DMS 273 (cell line): ENCODE data around the gene CAMKK2.
"Not testable (repeated sequence)": the region's sequence is repeated elsewhere in the genome, so short reads cannot be mapped to it uniquely, and the experiment has no call there.

Experiments used
- DNase-seq: peaks from one replicate; lab custom pipeline; 2025; ENCODE audit not compliant: unreplicated experiment; lab: John Stamatoyannopoulos, UW

Gene CAMKK2

DNA sequence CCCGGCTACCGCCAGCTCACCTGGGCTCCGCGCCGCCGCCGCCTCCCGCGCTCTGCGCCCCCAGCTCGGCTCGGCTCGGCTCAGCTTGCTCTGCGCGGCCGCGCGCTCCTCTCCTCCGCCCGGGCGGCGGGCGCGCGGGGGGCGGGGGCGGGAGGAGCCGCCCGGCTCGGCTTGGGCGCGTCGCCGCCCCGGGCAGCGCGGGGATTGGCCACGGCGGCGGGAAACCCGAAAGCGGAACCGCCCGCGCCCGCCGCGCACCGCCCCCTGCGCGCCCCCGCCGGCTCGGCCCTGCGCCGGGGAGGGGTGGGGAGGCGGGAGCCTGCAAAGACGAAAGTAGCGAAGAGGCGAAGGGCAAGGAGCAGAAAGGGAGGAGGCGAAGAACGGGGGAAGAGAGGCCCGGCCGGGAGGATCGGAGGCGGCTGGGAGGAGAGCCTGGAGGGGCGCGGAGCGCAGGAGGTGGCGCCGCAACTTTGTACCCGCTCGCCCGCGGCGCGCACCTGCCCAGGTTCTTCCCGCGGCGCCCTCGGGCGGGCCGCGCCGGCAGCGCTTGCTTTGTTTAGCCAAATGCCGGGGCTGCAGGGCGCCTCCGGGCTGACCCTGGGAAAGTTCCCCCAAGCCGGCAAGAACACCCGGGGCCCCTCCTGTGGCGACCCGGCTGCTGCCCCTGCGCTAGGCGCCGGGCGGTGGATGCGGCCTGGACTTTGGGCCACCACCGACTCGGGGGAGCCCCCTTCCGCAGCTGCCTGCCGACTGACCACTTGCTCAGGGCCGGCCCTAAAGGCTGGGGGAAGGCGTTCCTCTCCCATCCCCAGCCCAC is at the start of gene CAMKK2:
CAMKK2 (minus strand) TSS at position 92 of the 817 bp plus-strand sequence. CDS start 22,183 bp downstream, outside the sequence.
- peak; percentile 92 for DNase-seq

DNA sequence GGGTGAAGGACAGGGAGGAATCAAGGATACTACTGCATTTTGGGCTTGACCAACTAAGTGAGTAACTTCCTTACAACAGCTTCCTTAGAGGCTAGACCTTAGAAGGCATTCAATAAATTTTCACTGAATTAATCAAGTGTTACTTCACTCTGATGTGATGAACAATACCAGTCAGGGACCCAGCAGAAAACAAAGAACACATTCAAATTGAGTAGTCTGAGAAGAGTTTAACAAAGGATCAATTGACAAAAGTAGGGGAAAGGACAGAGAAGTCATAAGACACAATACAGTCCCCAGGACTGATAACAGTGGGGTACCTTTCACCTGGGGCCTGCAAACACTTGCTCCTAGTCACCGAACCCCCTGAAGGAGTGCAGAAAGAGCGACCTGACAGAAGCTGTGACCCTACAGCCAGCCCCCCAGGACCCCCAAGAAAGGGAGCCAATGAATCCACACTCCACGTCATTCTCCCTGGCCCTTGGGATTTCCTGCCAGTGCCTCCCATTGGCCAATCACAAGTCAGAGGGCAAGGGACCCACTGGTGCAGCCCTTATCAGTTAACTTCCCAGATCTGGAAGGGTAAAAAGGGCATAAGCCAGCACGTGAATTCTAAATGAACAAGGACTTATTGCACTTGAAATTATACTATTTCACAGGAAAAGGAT is 48.8 kb upstream of the CAMKK2 start:
- DNase-seq, result no peak

DNA sequence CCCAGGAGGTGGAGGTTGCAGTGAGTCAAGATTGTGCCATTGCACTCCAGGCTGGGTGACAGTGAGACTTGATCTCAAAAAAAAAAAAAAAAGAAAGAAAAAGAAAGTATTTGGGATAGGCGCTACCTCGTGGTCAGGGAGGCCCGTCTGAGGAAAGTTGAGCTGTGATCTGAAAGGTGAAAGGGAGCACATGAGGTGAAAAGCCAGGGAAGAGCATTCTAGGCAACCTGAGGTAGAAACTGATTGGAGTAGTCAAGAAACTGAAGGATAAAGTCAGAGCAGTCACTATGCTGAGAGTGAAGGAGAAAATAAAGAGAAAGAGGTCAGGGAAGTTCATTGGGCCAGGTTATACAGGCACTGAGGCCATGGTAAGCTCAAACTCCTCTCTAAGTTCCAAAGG is 48.0 kb upstream of the CAMKK2 start:
- no peak for DNase-seq

DNA sequence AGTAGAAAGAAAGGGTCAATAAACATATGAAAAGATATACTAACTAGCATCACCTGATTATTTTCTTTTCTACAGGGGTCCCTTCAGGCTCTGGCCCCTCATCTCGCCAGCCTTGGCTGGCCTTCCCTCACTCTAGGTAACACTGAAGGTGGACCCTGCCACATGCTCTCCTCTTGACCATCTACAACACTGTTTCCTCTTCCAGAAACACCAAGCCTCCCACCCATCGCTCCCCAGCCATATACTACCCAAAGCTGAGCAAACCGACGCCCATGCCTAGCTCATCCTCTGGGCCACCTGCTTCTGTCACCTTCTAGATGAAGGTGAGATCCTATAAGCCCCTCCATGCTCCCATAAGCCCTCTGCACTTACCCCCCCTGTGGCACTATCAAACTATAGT is 40.9 kb upstream of the CAMKK2 start:
- no peak for DNase-seq

DNA sequence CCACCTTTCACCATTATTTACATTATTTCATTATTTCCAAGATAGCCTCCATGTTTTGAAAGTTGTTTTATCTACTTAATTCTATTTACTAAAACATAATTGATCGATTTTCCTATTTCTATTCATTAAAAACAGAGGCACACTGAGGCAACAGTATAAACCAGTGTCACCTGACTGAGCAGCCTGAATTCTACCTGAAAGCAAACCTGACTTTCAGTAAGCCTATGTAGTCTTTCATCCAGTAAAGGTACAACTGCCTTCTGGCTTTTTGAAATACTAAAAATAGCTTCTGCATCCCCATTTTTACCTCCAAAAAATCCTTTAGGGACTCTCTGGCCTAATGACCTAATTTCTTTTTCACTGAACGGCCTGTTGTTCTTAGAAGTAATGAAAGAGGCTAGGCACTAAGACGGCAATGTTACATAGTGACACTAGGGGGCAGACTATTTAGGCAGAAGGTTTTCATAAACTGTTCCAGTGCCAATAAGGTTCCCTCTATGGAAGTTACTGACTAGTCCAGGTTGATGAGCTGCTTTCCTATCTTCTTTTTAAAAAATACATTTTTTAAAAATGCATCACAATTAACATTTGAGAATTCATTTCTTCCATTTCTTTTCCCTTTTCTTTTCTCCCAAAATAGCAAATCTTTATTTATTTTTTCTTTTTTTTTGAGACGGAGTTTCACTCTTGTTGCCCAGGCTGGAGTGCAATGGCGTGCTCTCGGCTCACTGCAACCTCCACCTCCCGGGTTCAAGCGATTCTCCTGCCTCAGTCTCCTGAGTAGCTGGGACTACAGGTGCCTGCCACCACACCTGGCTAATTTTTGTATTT is 38.2 kb upstream of the CAMKK2 start:
- peak; percentile 75 for DNase-seq

DNA sequence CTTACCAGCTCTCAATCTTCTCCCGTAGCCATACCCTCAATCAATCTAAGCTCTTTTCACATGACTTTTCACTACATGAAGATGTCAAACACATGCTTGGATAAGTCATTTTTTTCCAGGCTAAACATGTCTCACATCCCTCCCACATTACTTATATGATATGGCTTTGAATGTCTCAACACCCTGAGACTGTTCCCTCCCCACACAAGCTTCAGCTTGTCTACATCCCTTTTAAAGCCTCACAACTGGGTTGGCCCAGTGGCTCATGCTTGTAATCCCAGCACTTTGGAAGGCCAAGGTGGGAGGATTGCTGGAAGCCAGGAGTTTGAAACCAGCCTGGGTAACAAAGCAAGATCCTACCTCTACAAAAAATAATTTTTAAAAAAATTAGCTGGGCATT is 37.2 kb upstream of the CAMKK2 start:
- DNase-seq, result no peak

DNA sequence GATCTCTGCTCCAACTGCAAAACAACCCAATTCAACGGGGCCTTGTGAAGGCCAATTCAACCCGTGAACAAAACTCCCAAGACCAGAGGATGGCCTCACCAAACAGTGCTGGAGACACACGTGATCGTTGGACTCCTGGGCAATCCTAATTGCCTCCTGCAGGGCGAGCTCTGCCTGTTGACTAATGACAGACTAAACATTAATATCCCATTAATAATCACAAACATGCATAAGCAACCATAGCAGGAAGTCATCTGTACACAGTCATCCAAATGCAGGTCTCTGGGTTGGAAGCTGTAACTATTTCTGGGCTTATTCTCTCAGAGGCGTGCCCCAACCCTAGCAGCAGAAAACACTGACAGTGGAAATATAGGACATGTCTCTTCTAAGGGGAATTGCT is 34.7 kb upstream of the CAMKK2 start:
- DNase-seq, result no peak

DNA sequence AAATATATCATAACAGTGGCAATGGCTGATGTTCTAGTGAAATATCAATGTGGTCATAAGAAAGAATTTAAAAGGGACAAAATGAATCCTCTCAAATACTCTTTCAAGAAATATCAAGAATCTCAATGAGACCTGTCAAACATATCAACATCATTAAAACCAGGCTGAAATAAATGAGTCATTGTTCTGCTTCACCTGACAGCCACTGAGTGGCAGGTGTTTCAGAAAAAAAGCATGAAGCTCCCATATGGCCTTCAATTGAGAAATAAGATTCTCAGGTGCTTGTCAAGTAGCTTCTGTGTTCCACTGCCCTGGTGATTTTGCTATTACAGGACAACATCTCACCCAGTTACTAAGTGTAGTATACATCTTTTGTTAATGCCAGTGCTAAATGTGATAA is 34.2 kb upstream of the CAMKK2 start:
- no peak for DNase-seq

DNA sequence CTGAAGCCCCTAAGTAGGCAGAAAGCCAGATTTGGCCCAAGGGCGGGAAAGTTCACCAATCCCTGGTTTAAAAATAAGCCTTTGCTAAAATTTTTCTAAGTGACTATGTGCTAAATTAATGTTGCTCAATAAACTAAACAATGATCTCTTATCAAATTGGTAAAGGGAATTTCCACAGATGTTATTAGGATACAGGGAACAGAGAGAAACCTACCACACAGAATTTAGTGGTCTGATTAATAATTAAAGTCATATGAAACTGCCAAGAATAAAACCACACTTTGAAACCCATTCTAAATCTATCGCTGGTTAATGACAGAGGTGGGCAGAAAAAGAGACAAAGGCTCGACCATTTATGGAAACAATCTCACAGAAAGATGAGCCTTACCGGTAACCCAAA is 33.7 kb upstream of the CAMKK2 start:
- DNase-seq, result no peak

DNA sequence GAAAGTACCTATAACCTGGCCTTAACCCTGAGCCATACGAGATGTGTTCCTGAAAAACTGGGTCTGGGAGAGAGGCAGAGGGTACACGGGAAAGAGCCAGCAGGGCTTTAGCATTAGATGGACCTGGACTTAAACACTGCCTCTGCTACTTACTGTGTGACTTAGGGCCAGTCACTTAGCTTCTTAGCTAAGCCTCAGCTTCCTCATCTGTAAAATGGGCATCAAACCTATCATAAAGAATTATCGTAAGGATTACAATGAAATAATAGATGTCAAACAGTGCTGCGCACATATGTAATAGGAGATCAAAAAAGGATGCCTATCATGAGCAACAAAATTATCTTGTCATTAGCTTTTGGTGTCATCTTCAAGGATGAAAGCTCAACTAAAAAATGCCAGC is 32.1 kb upstream of the CAMKK2 start:
- DNase-seq, result no peak

DNA sequence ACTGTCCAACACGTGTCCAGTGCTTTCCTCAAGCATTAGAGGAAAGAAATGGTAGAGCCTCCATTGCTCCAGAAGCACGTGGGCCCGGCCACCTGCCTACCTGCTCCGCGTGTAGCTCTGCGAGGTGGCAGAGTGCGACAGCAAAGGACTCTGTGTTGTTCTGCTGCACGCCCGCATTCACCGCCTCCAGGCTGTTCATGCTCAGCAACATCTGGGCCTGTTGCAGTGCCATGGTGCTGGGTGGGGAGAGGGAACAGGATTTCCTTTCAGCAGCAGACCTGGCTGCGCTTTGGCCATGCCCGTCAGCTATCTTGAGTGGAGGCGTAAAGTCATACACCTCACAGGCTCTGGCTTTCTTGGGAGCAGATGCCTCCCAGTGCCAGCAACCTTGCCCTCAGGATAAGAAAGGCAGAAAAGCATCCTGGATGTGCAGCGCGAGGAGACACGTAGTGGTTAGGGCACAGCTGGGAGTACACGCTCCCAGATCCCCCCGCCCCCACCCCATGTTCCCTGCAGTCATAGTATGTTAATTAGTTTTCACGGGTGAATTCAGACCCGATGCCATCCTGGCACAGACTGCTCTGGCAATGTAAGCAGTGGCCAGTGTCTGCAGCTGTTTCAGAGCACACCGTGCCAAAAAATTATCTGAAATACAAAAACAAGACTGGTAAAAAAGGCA is 30.6 kb upstream of the CAMKK2 start:
- DNase-seq, result peak; percentile 25

DNA sequence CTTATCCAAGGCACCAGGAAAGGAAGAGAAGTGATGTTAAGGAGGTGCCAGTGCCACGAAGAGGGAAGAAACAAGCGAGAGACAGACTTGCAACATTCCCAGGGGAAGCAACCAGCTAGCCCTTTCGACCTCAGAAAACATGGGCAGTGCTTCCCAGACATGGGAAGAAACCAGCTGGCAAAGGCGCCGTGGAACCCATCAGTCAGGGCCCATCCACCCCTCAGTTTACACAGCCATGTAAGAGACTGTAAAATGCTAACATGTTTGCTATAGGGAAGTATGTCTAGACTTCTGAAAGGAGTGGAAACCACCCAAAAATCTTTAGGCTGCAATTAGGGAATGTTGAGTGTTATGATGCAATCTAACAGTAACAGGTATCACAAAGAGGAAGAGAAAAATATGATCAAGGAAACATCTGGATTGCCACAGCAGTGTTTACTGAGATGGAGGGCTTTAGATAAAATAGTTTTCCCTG is 29.4 kb upstream of the CAMKK2 start:
- no peak for DNase-seq

DNA sequence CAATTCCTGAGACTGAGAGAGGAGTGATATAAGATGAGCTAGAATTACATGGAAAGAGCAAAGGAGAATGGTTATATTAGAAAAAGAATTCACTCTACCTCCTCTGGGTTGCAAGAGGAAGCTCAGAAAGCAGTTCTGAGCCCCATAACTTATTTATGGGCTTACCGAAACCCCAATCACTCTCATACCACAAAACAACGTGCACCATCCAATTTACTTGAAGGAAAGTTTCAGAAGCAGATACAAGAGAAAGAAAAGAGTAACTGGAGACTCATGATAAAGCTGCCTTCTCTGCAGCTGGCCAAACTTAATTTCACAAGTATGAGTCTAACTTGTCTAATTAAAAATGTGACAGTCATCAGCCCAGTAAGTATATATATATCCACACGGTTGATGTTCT is 27.4 kb upstream of the CAMKK2 start:
- no peak for DNase-seq

DNA sequence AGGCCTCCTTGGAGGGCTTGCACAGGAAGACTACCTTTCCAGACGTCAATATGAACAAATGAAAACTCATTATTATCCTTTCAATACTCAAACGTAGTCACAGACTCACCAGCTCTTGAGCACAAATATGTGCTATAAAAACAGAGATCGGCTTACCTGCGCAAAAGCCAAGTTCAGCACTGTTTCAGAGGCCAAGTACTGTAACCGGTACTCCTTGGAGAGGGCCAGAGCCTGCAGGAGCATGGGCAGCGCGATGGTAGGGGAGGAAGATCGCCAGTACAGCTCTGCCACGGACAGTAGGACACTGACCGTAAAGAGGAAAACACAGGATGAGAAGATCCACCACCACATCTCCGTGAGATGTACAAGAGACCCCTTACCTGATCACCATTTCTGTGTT is 21.6 kb upstream of the CAMKK2 start:
- no peak for DNase-seq

DNA sequence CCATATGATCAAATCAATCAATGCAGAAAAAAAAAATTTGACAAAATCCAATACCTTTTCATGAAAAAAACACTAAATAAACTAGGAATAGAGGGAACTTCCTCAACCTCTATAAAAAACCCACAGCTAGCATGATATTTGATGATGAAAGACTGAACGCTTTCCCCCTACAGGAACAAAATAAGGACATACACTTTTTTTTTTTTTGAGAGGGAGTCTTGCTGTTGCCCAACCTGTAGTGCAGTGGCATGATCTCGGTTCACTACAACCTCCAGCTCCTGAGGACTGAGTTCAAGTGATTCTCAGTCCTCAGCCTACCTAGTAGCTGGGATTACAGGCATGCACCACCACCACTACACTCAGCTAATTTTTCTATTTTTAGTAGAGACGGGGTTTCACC is 17.9 kb upstream of the CAMKK2 start:
- DNase-seq, result no peak

DNA sequence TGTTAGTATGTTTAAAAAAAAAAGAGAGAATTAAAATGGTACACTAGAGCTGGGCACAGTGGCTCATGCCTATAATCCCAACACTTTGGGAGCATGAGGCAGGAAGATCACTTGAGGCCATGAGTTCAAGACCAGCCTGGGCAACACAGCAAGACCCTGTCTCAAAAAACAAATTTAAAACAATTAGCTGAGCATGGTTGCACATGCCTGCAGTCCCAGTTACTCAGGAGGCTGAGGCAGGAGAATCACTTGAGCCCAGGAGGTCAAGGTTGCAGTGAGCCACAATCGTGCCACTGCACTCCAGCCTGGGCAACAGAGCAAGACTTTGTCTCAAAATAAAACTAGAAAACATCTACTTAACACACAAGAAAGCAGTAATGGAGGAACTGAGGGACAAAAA is 13.7 kb upstream of the CAMKK2 start:
- DNase-seq, result not testable (repeated sequence)

DNA sequence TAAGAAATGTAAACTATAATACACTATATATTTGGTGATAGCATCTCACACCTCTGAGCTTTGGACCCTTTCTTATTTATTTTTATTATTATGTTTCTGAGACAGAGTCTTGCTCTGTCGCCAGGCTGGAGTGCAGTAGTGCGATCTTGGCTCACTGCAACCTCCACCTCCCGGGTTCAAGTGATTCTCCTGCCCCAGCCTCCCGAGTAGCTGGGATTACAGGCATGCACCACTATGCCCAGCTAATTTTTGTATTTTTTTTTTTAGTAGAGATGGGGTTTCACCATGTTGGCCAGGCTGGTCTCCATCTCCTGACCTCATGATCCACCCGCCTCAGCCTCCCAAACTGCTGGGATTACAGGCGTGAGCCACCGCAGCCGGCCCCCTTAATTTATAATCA is 10.9 kb upstream of the CAMKK2 start:
- DNase-seq, result not testable (repeated sequence)

DNA sequence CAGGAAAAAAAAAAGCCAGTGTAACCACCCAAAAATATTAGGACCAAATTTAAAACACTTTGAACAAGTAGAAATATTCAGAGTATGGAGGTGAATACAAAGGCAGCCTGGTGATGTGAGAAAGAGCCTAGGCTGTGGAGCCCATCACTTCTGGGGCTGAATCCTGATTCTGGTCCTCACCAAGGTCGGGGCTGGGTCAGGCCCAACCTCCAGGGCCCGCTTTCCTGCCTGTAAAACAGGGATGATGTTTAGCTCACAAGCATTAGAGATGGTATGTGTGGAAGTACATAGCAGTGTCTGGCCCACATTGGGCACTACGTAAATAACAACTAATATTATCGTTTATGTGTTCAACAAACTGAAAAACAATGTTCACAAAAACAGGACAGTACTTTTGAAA is 7.8 kb upstream of the CAMKK2 start:
- no peak for DNase-seq

DNA sequence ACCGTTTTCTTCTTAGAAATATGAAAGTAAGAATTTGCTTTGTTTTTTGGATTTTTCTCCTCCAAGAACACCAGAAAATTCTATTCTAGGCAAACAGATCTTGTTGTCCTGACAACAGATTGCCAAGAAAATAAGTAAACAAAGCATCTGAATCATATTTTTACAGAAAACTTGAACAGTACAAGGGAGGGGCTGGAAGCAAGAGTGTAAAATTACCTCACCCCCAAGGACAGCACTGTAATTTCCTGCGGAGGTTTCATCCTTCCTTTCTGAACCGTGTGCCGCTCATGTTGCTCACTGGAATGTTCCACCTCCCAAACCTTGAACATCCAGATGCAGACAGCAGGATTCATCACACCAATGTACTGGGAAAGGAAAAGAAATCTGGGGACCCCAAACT is 5.4 kb upstream of the CAMKK2 start:
- no peak for DNase-seq

DNA sequence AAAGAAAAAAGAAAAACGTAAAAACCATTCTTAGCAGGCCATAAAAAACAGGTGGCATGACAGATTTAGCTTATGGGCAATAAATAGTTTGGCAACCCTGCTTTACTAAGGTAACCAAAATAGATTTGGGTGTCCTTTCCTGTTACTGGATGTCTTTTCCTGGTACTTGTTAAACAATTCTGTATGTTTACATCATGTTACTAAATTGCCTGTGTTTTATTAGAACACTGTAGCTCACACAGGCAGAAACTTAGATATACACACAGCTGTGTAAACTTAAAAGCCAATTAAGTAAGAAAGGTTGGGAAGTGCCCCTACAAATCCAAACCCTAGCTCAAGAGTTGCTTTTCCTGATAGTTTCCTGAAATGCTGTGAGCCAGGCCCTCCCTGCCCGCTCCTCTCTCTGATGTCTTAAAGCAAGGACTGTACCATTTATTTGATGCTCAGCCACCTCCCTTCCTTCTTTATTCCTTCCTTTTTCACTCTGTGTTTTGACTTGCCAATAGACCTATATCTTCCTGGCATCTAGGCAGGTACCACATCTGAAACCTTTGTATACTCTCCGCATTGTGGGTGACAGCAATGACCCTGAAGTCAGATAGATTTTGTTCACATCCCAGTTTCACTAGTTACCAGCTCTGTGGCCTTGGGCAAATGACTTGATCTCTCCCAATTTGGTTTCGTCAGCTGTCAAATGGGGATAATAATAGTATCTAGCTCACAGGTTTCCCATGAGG is 3.7 kb upstream of the CAMKK2 start:
- no peak for DNase-seq
